ENCODE measurements around the gene MED28. TPM values are rescaled to one million over a fixed set of nuclear protein-coding genes. Genes with fewer than 3 reads are reported as not detected.

MED28 gene
- total RNA-seq, 2 donors from 2014 or later, result 94.5 to 107 TPM

DNA sequence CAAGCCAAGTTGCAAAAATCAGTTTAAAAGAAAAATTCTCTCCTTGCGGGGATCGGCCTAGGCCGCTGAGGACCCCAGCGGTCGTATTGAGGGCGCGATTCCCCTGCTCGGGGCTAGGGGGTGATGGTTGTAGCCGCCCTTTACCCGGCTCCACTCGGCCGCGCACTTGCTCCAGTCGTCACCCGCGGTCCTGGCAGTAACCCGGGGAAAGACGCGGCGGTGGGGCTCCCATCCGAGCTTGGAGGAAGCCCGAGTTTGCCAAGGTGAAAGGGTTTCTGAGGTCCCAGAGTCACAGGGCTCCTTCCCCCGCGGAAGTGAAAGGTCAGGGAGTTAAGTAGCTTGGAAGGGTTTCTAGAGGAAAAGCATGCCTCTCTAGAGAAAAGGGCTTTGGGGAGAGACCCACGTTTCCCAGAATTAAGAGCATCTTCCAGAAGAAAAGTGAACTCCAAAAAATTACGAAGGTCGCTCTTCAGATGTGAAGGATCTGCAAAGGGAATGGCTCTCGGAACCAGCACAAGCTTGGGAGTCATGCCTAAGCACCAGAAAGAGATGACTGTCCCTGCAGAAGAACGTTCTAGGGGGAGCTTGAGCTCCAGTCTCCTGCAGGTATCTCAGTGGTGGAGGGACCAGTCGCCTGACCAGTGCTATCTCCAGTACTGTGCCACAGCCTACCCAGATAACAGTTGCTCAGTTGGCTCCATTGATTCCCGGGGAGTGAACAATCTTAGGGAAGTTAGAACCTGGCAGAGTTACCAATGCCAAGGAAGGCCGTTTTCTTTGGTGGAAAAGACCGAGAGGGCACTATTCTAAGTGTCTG lies 36.6 kb upstream of the MED28 start:
- peaks cover 33% of the 10 kb centered on the region for H3K36me3 ChIP-seq (ENCODE audit: control insufficient read depth, insufficient read depth, low read length)
- Mint-ChIP-seq H3K4me1 (peaks cover 9% of the 10 kb centered on the region), H3K36me3 (ENCODE audit: low read depth) (peaks cover 19% of the 10 kb centered on the region), H3K27ac (peak overlapping the region; percentile 90), H3K9me3 (no peaks in the 10 kb centered on the region), H3K27me3 (ENCODE audit: insufficient read depth) (no peaks in the 10 kb centered on the region), H3K4me3 (peak overlapping the region; percentile 74)
- WGBS, 2 experiments (ENCODE audit: insufficient coverage in 1 of 2, insufficient read length in 1 of 2), result 13% methylated on average over 18 to 33 of the region's 33 CpGs
- peaks cover 3% of the 10 kb centered on the region for H3K4me1 ChIP-seq (ENCODE audit: control insufficient read depth, insufficient read depth, low read length)
- H3K9me3 ChIP-seq (ENCODE audit: control insufficient read depth, low read length), result no peaks in the 10 kb centered on the region
- peak overlapping the region; percentile 64 for H3K27ac ChIP-seq (ENCODE audit: low read depth, low read length)
- H3K4me3 ChIP-seq (ENCODE audit: low read length), result peak overlapping the region; percentile 85
- TF ChIP-seq, protein P1, sequence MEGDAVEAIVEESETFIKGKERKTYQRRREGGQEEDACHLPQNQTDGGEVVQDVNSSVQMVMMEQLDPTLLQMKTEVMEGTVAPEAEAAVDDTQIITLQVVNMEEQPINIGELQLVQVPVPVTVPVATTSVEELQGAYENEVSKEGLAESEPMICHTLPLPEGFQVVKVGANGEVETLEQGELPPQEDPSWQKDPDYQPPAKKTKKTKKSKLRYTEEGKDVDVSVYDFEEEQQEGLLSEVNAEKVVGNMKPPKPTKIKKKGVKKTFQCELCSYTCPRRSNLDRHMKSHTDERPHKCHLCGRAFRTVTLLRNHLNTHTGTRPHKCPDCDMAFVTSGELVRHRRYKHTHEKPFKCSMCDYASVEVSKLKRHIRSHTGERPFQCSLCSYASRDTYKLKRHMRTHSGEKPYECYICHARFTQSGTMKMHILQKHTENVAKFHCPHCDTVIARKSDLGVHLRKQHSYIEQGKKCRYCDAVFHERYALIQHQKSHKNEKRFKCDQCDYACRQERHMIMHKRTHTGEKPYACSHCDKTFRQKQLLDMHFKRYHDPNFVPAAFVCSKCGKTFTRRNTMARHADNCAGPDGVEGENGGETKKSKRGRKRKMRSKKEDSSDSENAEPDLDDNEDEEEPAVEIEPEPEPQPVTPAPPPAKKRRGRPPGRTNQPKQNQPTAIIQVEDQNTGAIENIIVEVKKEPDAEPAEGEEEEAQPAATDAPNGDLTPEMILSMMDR (conservative IDR thresholded peaks at IDR 0.05), result peak; percentile 52
- DNase-seq, result peak; percentile 61
- peak overlapping the region; percentile 76 for H3K9ac ChIP-seq (ENCODE audit: extremely low read depth, low read length, poor library complexity, severe bottlenecking)
- H3K27me3 ChIP-seq (ENCODE audit: control insufficient read depth, insufficient read depth, low read length, poor library complexity, severe bottlenecking), result no peaks in the 10 kb centered on the region

DNA sequence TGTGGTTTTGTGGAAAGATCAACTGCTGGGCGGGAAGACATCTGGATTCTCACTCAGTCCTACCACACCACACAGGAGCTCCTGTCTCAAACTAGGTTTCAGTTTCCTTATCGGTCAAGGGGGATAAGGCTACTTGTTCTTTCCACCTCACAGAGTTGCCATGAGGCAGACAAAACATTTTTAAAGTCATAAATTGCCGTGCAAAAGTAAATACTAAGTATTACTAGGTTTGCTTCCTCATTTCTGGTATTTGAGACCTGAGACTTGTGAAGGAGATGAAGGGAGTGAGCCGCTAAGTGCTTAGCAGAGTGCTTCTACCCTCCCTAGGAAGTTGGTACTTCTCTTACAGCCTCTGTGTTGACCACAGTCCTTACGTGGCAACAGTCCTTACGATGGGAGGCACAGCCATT lies 36.0 kb upstream of the MED28 start:
- no peaks in the 10 kb centered on the region for H3K27me3 ChIP-seq (ENCODE audit: control insufficient read depth, insufficient read depth, low read length, poor library complexity, severe bottlenecking)
- H3K4me3 ChIP-seq (ENCODE audit: low read length), result peak overlapping the region; percentile 85
- H3K9ac ChIP-seq (ENCODE audit: extremely low read depth, low read length, poor library complexity, severe bottlenecking), result peak overlapping the region; percentile 76
- no peak for DNase-seq
- peaks cover 3% of the 10 kb centered on the region for H3K4me1 ChIP-seq (ENCODE audit: control insufficient read depth, insufficient read depth, low read length)
- H3K9me3 ChIP-seq (ENCODE audit: control insufficient read depth, low read length), result no peaks in the 10 kb centered on the region
- 94 to 100% methylated on average over 2 to 6 of the region's 6 CpGs for WGBS, 2 experiments (ENCODE audit: insufficient coverage in 1 of 2, insufficient read length in 1 of 2)
- Mint-ChIP-seq H3K9me3 (no peaks in the 10 kb centered on the region), H3K27ac (no peak overlapping the region), H3K4me1 (peaks cover 9% of the 10 kb centered on the region), H3K27me3 (ENCODE audit: insufficient read depth) (no peaks in the 10 kb centered on the region), H3K4me3 (peak overlapping the region; percentile 74), H3K36me3 (ENCODE audit: low read depth) (peaks cover 23% of the 10 kb centered on the region)
- H3K27ac ChIP-seq (ENCODE audit: low read depth, low read length), result no peak overlapping the region
- peaks cover 37% of the 10 kb centered on the region for H3K36me3 ChIP-seq (ENCODE audit: control insufficient read depth, insufficient read depth, low read length)
- TF ChIP-seq, protein P1 (conservative IDR thresholded peaks at IDR 0.05), result no peak

DNA sequence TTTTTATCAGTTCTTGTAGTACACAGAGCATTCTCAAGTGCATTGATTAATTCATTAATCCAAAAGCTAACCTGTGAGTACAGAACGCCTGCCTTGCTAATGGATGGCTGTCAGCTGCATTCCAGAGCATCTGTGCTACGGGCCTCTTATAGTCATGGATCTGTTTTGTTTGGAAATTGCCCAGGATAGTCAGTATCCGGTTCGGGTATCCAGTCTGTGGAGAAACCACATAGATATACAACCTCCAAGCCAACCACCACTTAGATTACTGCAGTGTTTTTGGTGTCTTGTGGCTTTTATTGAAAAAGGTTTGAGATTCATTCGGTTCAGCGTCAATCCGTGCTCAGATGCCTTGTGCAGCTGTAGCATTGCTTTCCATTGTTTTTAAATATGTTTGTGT lies 33.5 kb upstream of the MED28 start:
- DNase-seq, result no peak
- Histone ChIP-seq H3K4me1 (ENCODE audit: control insufficient read depth, insufficient read depth, low read length) (peaks cover 3% of the 10 kb centered on the region), H3K27ac (ENCODE audit: low read depth, low read length) (no peak overlapping the region), H3K9ac (ENCODE audit: extremely low read depth, low read length, poor library complexity, severe bottlenecking) (no peak overlapping the region), H3K27me3 (ENCODE audit: control insufficient read depth, insufficient read depth, low read length, poor library complexity, severe bottlenecking) (no peaks in the 10 kb centered on the region), H3K9me3 (ENCODE audit: control insufficient read depth, low read length) (no peaks in the 10 kb centered on the region), H3K4me3 (ENCODE audit: low read length) (no peak overlapping the region), H3K36me3 (ENCODE audit: control insufficient read depth, insufficient read depth, low read length) (peaks cover 62% of the 10 kb centered on the region)
- no peaks in the 10 kb centered on the region for H3K27me3 Mint-ChIP-seq (ENCODE audit: insufficient read depth)
- no peaks in the 10 kb centered on the region for H3K9me3 Mint-ChIP-seq
- TF ChIP-seq, protein P1 (conservative IDR thresholded peaks at IDR 0.05), result no peak
- H3K4me3 Mint-ChIP-seq, result no peak overlapping the region
- H3K27ac Mint-ChIP-seq, result no peak overlapping the region
- H3K36me3 Mint-ChIP-seq (ENCODE audit: low read depth), result peaks cover 43% of the 10 kb centered on the region
- 95 to 97% methylated on average over 4 to 7 of the region's 7 CpGs for WGBS, 2 experiments (ENCODE audit: insufficient coverage in 1 of 2, insufficient read length in 1 of 2)
- H3K4me1 Mint-ChIP-seq, result peaks cover 9% of the 10 kb centered on the region

All from endodermal cell (in vitro differentiated cells).